Measurements from ENCODE around the gene CCDC92B. TPM values are rescaled to one million over a fixed set of nuclear protein-coding genes. Genes with fewer than 3 reads are reported as not detected.

CCDC92B gene
- total and polyA plus RNA-seq, 2 of the 13 experiments (the other 11 are each of a cell fraction or from before 2014, with no cell fraction given): not detected

GRCh38 chr17:2709183-2709661 is 40.2 kb downstream of the CCDC92B start (continued):
- TF ChIP-seq, protein P1, sequence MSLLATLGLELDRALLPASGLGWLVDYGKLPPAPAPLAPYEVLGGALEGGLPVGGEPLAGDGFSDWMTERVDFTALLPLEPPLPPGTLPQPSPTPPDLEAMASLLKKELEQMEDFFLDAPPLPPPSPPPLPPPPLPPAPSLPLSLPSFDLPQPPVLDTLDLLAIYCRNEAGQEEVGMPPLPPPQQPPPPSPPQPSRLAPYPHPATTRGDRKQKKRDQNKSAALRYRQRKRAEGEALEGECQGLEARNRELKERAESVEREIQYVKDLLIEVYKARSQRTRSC (CRISPR knock-in tag; IDR thresholded peaks at IDR 0.05; ENCODE audit: low read depth): no peak
- TF ChIP-seq, protein P2, sequence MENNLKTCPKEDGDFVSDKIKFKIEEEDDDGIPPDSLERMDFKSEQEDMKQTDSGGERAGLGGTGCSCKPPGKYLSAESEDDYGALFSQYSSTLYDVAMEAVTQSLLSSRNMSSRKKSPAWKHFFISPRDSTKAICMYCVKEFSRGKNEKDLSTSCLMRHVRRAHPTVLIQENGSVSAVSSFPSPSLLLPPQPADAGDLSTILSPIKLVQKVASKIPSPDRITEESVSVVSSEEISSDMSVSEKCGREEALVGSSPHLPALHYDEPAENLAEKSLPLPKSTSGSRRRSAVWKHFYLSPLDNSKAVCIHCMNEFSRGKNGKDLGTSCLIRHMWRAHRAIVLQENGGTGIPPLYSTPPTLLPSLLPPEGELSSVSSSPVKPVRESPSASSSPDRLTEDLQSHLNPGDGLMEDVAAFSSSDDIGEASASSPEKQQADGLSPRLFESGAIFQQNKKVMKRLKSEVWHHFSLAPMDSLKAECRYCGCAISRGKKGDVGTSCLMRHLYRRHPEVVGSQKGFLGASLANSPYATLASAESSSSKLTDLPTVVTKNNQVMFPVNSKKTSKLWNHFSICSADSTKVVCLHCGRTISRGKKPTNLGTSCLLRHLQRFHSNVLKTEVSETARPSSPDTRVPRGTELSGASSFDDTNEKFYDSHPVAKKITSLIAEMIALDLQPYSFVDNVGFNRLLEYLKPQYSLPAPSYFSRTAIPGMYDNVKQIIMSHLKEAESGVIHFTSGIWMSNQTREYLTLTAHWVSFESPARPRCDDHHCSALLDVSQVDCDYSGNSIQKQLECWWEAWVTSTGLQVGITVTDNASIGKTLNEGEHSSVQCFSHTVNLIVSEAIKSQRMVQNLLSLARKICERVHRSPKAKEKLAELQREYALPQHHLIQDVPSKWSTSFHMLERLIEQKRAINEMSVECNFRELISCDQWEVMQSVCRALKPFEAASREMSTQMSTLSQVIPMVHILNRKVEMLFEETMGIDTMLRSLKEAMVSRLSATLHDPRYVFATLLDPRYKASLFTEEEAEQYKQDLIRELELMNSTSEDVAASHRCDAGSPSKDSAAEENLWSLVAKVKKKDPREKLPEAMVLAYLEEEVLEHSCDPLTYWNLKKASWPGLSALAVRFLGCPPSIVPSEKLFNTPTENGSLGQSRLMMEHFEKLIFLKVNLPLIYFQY (CRISPR knock-in tag; IDR thresholded peaks at IDR 0.05; ENCODE audit: borderline replicate concordance): no peak
- TF ChIP-seq ZNF740 (CRISPR knock-in tag; IDR thresholded peaks at IDR 0.05) (no peak), SOX5 (CRISPR knock-in tag; IDR thresholded peaks at IDR 0.05; ENCODE audit: borderline replicate concordance) (no peak), ZNF556 (CRISPR knock-in tag; IDR thresholded peaks at IDR 0.05; ENCODE audit: borderline replicate concordance) (peak; percentile 29; the same call in 1 of the 2 replicates), ZNF597 (CRISPR knock-in tag; IDR thresholded peaks at IDR 0.05) (no peak), ELF4 (CRISPR knock-in tag; IDR thresholded peaks at IDR 0.05; ENCODE audit: borderline replicate concordance) (no peak), ZNF546 (CRISPR knock-in tag; conservative IDR thresholded peaks at IDR 0.05) (no peak), AHR (CRISPR knock-in tag; IDR thresholded peaks at IDR 0.05) (no peak), ZFX (CRISPR knock-in tag; IDR thresholded peaks at IDR 0.05; ENCODE audit: low read depth) (peak; percentile 29; the same call in 1 of the 2 replicates), ZNF687 (CRISPR knock-in tag; IDR thresholded peaks at IDR 0.05) (peak; percentile 49), SRY (CRISPR knock-in tag; IDR thresholded peaks at IDR 0.05) (no peak), ESRRA (CRISPR knock-in tag; IDR thresholded peaks at IDR 0.05; ENCODE audit: low read depth) (no peak)
- TF ChIP-seq, protein P3, sequence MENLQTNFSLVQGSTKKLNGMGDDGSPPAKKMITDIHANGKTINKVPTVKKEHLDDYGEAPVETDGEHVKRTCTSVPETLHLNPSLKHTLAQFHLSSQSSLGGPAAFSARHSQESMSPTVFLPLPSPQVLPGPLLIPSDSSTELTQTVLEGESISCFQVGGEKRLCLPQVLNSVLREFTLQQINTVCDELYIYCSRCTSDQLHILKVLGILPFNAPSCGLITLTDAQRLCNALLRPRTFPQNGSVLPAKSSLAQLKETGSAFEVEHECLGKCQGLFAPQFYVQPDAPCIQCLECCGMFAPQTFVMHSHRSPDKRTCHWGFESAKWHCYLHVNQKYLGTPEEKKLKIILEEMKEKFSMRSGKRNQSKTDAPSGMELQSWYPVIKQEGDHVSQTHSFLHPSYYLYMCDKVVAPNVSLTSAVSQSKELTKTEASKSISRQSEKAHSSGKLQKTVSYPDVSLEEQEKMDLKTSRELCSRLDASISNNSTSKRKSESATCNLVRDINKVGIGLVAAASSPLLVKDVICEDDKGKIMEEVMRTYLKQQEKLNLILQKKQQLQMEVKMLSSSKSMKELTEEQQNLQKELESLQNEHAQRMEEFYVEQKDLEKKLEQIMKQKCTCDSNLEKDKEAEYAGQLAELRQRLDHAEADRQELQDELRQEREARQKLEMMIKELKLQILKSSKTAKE (CRISPR knock-in tag; IDR thresholded peaks at IDR 0.05; ENCODE audit: borderline replicate concordance): no peak
